NCI-H187 treated with DMSO at 0.1 percent for 48 hours (cell line): ENCODE data around the gene NUAK1.

Experiments
- DNase-seq: peaks from one replicate; lab custom pipeline; 2025; lab: John Stamatoyannopoulos, UW

The NUAK1 gene

DNA sequence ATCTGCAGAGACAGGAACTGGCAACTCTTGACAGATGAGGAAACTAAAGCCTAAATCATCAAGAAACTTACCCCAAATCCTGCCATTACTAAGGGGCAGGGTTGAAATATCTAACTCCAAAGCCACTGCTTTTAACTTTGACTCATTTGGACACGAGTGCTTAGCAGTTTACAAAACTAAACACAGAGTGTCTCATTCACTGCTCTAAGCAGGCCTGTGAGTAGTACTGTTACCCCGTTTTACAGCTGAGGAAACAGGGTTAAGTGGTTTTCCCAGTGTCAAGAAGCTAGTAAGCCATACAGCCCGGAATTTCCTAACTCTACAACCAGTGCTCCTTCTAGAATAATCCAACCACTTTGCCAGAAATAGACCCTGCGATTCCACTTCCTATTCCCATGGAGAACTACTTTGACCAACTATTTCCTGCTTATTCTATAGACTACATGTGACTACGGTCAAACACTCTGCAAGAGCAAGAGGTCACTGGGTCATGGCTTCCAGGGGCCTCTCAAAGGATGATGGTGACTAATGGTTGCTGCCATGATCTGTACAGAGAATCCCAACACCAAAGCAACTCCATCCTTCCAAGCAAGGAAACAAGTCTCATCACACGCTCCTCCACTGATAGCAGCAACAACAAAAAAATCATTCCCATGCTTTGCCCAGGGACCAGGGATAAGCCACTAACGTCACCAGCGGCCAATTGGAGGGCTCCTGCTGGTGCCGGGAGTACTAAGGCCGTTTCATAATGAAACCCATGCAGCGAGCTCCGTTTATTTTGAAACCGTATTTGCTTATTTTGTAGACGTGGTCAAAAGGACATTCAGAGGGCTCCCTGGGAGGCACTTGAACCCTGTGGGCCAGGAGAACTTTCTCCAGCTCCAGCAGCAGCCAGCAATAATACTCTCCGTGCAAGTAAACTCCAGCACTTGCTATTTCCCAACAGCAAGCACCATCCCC lies 56.3 kb downstream of the NUAK1 start:
- no peak for DNase-seq

GRCh38 chr12:106081606-106082005 lies 57.1 kb downstream of the NUAK1 start:
- no peak for DNase-seq

DNA sequence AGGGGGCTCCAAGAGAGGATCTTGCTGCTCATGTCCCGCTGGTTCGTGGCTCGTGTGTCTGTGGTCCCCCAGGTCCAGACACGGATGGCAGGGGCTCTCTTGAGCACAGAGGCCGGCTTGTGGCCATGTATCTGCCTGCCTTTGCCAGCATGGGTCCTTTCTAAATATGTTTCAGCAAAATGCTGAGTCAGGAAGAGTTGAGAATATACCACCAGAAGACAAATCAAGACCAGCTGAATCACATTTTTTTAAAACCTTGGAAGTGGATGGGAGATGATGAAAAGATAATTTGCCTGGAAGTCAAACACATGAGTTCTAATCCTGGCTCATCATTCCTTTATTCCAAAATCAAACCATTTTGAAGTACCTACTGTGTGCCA lies 58.0 kb downstream of the NUAK1 start:
- DNase-seq: no peak

- DNase-seq: no peak
These were observed 58.5 kb downstream of the NUAK1 start for GRCh38 chr12:106080041-106080790.

DNA sequence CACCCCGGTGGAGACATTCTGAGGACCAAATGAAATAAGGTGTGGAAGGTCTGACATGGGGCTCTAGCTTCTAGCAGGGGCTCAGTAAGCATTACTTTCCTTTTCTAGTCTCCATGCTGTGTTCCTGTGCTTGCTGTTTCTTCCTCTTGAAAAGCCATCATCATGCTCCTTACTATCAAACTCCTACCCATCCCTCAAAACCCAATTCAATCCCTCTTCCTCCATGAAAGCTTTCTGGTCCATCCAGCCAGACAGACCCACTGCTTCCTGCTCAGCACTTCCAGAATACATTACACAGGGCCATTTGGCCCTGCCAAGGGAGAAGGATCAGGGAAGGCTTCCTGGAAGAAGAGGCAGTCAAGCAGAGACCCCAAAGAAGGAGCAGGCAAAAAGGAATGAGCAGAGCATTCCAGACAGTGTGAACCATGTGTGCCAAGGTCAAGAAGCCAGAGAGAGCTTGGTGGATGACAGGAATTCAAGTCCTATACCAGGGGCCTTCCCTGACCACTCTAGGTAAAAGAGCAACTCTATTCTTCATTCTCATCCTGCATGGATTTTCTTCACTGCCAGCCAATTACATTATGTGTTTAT lies 59.5 kb downstream of the NUAK1 start:
- no peak for DNase-seq

DNA sequence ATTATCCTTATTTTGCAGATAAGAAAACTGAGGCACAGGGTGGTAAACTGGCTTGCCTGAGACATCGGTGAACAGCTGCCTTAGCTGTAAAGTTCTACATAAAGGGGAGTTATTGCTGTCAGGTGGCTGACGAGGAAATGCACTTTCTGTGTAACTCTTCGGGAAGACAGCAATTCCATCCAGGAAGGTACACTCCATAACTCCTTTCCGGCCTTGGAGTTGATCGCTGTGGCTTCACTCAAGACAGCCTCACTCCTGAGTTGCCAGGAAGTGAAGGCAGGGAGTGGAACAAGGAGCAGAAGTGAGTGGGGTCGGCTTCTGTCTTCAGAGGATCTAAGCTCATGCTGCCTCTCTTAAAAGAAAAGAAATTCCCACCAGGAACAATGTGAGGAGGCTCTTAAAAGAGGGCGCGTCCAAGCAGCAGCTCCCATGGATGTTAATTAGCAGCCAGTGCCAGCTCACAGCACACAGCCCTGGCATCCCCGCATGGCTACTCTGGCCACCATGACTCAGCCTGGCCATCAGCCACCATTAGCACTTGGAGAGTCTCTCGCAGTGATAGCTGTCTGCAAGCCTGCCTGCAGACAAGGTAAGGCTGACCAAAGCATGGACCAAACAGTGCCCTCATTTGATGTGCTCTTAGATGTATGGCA lies 60.3 kb downstream of the NUAK1 start:
- DNase-seq: no peak

GRCh38 chr12:106074706-106075392 lies 63.9 kb downstream of the NUAK1 start:
- no peak for DNase-seq

DNA sequence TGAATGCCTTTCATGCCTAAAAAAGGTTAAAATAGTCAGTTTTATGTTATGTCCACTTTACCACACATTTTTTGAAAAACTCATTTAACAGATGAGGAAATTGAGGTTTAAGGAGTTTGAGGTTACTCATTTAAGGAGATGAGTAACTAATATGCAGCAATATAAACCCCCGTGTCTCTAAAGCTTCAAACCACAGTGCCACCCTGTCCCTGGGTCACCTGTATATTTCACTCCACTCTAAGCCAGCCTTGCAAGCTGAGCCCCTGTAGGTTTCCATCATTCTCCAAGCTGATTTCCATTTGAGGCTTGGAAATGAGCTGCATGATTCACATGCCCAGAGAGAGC lies 64.4 kb downstream of the NUAK1 start:
- no peak for DNase-seq

DNA sequence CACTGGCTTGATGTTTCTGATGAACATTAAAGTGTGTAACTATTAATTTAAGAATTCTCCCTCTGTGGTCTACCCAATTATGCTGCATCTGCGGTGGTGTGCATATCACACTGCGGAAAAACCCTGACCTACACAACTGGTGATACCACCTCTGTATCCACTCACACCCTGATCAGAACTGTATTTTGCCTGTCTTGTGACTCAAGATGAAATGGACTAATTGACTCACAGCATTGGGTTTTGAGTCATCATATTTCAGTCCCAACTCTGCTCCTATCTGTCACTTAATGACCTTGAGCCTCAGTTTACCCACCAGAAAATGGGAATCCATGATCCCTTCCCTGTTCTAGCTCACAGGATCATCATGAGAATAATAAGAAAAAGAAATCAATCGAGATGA lies 65.6 kb downstream of the NUAK1 start:
- no peak for DNase-seq

GRCh38 chr12:106072751-106073150 lies 66.0 kb downstream of the NUAK1 start:
- DNase-seq: no peak

DNA sequence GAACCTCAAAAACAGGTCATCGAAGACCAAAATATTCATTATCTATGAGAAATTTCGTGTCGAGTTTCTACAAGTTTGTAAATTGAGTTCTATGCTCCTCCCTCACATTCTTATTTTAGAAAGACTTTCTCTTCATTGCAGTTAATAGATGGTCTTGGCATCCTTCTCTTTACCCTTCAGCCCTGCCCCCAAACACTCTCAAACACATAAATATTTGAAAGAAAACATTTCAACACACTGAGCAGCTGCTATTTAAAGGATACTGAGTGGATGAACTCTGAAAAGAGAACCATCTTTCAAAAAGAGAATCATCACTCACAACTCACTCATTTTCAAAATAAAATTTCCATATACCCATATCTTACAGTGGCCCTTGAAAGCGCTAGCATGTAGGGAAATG lies 67.1 kb downstream of the NUAK1 start:
- DNase-seq: no peak

- DNase-seq: no peak
These were observed 68.1 kb downstream of the NUAK1 start for GRCh38 chr12:106070611-106071010.

DNA sequence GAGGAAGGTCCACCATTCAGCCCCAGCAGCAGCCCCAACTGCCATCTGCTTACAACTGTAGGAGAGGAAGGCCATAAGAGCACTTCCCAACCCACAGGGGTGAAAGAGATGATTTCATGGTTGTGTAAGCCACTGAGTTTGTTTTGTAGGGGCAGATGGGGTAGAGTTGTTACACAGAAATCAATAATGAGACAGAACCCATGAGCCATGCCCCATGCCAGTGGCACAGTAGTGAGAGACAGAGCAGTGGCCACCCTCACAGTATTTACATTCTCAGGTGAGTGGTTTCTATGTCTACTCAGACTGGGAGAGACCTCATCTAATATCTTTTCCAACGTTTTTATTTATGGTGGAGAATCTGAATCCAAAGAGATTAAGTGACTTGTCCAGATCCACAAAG lies 68.6 kb downstream of the NUAK1 start:
- DNase-seq: no peak

GRCh38 chr12:106068296-106068695 lies 70.5 kb downstream of the NUAK1 start:
- DNase-seq: no peak

DNA sequence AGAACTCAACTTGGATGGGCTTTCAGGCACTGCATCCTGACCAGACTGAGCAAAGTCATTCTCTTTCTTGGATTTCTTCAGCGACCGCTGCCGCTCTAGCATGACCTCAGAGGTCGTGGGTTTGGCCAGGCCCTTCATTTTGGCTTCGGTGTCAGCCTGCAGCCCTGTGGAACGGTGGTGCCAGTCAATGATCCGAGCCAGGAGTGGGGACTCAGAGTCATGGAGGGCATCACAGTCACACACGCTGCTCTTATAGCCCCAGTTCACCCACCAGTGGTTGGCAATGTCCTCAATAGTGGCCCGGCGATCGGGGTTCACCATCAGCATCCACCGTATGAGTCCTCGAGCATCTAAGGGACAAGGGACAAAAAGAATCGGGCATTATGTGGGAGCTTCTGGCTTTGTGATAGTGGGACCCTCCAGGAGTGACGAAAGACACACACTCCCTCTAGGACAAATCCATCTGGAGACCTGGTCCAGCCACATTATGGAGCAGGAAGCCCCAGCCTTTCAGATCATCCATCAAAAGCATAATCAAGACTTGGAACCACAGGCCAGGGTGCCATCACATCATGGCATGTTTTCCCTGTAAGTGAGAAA lies 71.0 kb downstream of the NUAK1 start:
- no peak for DNase-seq

- DNase-seq: no peak
These were observed 71.9 kb downstream of the NUAK1 start for GRCh38 chr12:106066726-106067325.

DNA sequence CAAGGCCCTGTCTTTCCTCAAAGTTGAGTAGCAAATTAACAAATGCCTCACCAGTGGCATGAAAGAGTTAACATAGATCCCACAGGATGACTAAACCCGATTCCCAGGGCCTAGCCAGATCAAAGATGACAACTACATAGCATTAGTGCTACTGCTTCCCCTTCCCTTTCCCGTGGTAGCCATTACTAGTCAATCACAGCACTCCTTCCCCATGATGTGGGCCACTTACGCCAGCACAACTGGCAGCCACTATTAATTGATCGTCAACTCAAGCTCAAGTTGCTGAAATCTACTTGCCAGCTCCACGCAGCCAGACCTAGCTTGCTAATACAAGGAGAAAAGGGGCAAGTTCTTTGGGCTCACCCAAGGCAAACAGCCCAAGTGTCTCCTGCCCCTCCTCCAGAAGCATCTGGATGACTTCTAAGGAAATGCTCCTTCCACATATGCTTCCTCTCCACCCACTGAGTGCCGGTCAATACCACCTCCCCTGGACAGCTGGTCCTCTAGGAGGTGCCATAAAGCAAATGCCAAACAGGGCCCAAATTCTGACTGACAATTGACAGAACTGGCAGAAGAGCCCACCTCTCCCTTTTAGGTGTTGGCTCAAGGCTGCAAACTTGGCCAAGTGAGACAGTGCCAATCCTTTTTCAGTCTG lies 72.6 kb downstream of the NUAK1 start:
- no peak for DNase-seq

GRCh38 chr12:106065506-106065905 lies 73.2 kb downstream of the NUAK1 start:
- no peak for DNase-seq

- no peak for DNase-seq
These were observed 74.1 kb downstream of the NUAK1 start for GRCh38 chr12:106064721-106065021.

GRCh38 chr12:106063826-106064720 lies 74.7 kb downstream of the NUAK1 start:
- DNase-seq: no peak
